Naive thymus-derived CD8-positive, alpha-beta T cell (primary cell): Measurements from ENCODE around the gene PTH1R. TPM values are rescaled to one million over a fixed set of nuclear protein-coding genes. Genes with fewer than 3 reads are reported as not detected.

Experiments used
- ATAC-seq, 2 donors: fragments of 150-1000 bp; cut with Tn5 transposase in 1 of 2; sonication (Bioruptor Pico), chemical (Tn5 transposase) in 1 of 2; 1 replicate in 1 of 2; 2 replicates in 1 of 2; pipeline ENCODE4 v1.10.0; 2021; ENCODE audit warnings: mild to moderate bottlenecking in 2 of 2, moderate library complexity in 2 of 2
- POLR2A ChIA-PET: fragments of 350-600 bp; sonication (Branson Sonifier 250); formaldehyde crosslinking; loops from one replicate; lab custom pipeline; 2021; ENCODE audit warnings: antibody characterized with exemption; lab: Charles Lee
- DNase-seq, 10 donors: peaks; one replicate each; pipeline versions ENCODE4 v3.0.0 to v3.0.0-alpha.2; 2020 to 2022
- H3K27ac Mint-ChIP-seq, 10 donors: one replicate each; pipeline ENCODE4 v1.8.0; 2020 to 2022; ENCODE audit warnings: mild to moderate bottlenecking in 10 of 10, mixed read lengths in 10 of 10, moderate library complexity in 4 of 10, inconsistent platforms in 1 of 10
- H3K27me3 Mint-ChIP-seq, 5 donors: one replicate each; pipeline ENCODE4 v1.8.0; 2021 to 2022; ENCODE audit warnings: mixed read lengths in 5 of 5
- H3K36me3 Mint-ChIP-seq, 3 donors: one replicate each; pipeline ENCODE4 v1.8.0; 2020 to 2022; ENCODE audit warnings: mixed read lengths in 3 of 3, mild to moderate bottlenecking in 2 of 3, inconsistent platforms in 1 of 3
- H3K4me1 Mint-ChIP-seq, 4 donors: one replicate each; pipeline ENCODE4 v1.8.0; 2021 to 2022; ENCODE audit warnings: mixed read lengths in 4 of 4
- H3K4me3 Mint-ChIP-seq, 10 donors: one replicate each; pipeline ENCODE4 v1.8.0; 2020 to 2022; ENCODE audit warnings: mild to moderate bottlenecking in 10 of 10, mixed read lengths in 10 of 10, moderate library complexity in 6 of 10, inconsistent platforms in 1 of 10
- H3K9me3 Mint-ChIP-seq, 9 donors: one replicate each; pipeline ENCODE4 v1.8.0; 2020 to 2022; ENCODE audit warnings: mixed read lengths in 9 of 9, mild to moderate bottlenecking in 3 of 9, inconsistent platforms in 1 of 9, moderate library complexity in 1 of 9
- polyA plus RNA-seq, 3 donors: library from polyadenylated mRNA; unstranded; fragments of 300-500 nt; fragmentation: Illumina TruSeq; gene quantifications; one replicate each; pipeline ENCODE4 v1.2.3, GENCODE V29; 2021
- total RNA-seq, 8 experiments: library from RNA in 2 of 8; stranded (reverse) in 2 of 8; gene quantifications; one replicate each; pipeline ENCODE4 v1.2.3 and lab custom pipeline; 2021 to 2026

PTH1R gene
- total and polyA plus RNA-seq, 5 experiments from 2014 or later, result not detected

GRCh38 chr3:46932455-46933225 lies 55.1 kb downstream of the PTH1R start:
- DNase-seq (peak in 1 of 10 donors; percentile 48), ATAC-seq (peak in 1 of 2 donors; percentile 26)
- Mint-ChIP-seq H3K4me1 (peaks cover 27 to 94% (median 67%) of the 10 kb centered on the region in 4 donors), H3K27me3 (no peaks in the 10 kb centered on the region), H3K4me3 (peak overlapping the region in 1 of 10 donors; percentile 19), H3K9me3 (peaks cover 0 to 9% (median 3%) of the 10 kb centered on the region in 9 donors), H3K36me3 (peaks cover 6 to 51% (median 16%) of the 10 kb centered on the region in 3 donors), H3K27ac (peak overlapping the region; percentile 43 to 87 (median 78))
- POLR2A ChIA-PET, result interaction anchor here (0.7 to 1.2 kb wide), 2 partner anchors 10 to 74 kb away, joined by 3 read pairs; no protein-coding TSS in a partner anchor

- Mint-ChIP-seq H3K27me3 (no peaks in the 10 kb centered on the region), H3K9me3 (peaks cover 0 to 9% (median 3%) of the 10 kb centered on the region in 9 donors), H3K36me3 (peaks cover 6 to 55% (median 15%) of the 10 kb centered on the region in 3 donors), H3K27ac (peak overlapping the region in 4 of 10 donors; percentile 44 to 73 (median 56)), H3K4me1 (peaks cover 30 to 94% (median 66%) of the 10 kb centered on the region in 4 donors), H3K4me3 (no peak overlapping the region)
- POLR2A ChIA-PET, result interaction anchor here (0.7 to 1.2 kb wide), 2 partner anchors 10 to 74 kb away, joined by 3 read pairs; no protein-coding TSS in a partner anchor
- DNase-seq, result no peak
- ATAC-seq, result no peak
These were observed 55.7 kb downstream of the PTH1R start for GRCh38 chr3:46933261-46933660.

- POLR2A ChIA-PET, result interaction anchor here (1.2 kb wide), 1 partner anchor 11 kb away, joined by 3 read pairs; no protein-coding TSS in a partner anchor
These were observed 56.6 kb downstream of the PTH1R start for GRCh38 chr3:46934072-46934471.

DNA sequence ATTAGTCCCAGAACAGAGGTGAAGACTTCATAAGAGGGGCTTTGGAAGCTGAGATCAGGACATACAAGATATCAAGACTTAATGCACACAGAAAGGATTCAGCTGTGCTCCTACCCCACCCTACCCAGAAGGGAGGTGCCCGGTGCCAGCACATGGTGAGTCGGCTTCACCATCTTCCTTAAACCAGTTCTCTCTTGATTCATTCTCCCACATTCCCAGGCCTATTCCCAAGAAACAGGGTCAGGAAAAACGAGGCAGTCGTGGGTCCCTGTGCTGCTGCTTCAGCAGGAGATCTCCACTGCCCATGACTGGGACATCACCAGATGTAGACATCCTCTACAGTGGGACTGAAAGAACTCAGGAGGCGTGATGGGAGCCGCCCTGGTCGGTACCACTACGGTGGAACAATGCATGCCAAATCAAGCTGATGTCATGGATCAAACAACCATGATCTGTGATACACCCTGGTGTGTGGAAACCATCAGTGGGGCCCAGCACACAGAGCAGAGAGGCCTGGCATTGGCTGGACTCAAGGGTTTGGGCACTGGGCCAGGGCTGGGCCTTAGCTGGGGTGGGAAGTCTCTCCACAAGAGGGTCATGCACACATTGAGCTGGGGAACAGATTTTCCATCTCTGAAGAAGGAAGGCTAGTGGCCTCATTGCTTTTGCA lies 57.1 kb downstream of the PTH1R start:
- Mint-ChIP-seq H3K27me3 (no peaks in the 10 kb centered on the region), H3K36me3 (peaks cover 0 to 55% (median 11%) of the 10 kb centered on the region in 3 donors), H3K4me3 (no peak overlapping the region), H3K4me1 (peaks cover 25 to 93% (median 63%) of the 10 kb centered on the region in 4 donors), H3K9me3 (no peaks in the 10 kb centered on the region), H3K27ac (peak overlapping the region in 3 of 10 donors; percentile 18 to 29 (median 19))
- DNase-seq (no peak), ATAC-seq (no peak)
- POLR2A ChIA-PET, result interaction anchor here (1.1 kb wide), 1 partner anchor 12 kb away, joined by 3 read pairs; no protein-coding TSS in a partner anchor

More at GRCh38 chr3:46934072-46934471, 56.6 kb downstream of the PTH1R start:
- DNase-seq, result no peak
- Mint-ChIP-seq H3K4me3 (no peak overlapping the region), H3K36me3 (peaks cover 0 to 55% (median 12%) of the 10 kb centered on the region in 3 donors), H3K27ac (peak overlapping the region in 1 of 10 donors; percentile 29), H3K4me1 (peaks cover 27 to 93% (median 62%) of the 10 kb centered on the region in 4 donors), H3K27me3 (no peaks in the 10 kb centered on the region), H3K9me3 (peaks cover 0 to 2% (median 0%) of the 10 kb centered on the region in 9 donors)
- ATAC-seq, result no peak

DNA sequence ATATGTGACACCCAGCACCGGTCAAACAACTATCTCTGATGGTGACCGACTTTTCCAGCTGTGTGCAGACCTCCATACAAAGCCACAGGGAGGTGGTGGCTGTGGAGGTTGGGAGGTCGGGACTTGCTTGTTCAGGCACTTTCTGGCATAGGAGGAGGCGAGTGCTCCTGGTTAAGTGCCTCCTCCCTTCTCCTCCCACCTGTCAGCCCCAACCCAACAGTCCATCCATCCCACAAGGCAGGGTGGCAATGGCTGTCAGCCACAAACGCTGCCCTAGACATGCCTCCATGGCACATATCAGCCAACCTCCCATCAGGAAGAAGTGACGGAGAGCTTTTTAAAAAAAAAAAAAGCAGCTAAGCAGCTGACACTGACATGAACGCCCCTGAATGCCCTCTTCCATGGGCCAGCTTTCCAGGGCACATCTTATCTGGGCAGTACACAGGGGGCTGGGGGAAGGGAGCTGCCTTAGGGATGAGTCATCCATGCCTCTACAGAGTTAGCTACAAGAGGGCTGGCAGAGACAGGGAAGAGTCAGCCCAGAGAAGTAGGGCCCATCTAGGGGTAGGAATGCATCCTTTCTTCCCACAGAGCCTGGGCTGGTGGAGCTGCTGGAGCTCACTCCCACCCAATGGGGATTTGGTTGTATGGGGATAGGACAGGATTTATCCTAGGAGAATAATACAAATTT lies 57.8 kb downstream of the PTH1R start:
- no peaks in the 10 kb centered on the region for H3K9me3 Mint-ChIP-seq

GRCh38 chr3:46935989-46936558 lies 58.6 kb downstream of the PTH1R start:
- DNase-seq (no peak), ATAC-seq (no peak)
- Mint-ChIP-seq H3K27ac (peak overlapping the region in 3 of 10 donors; percentile 22 to 79 (median 66)), H3K27me3 (no peaks in the 10 kb centered on the region), H3K36me3 (peaks cover 0 to 65% (median 17%) of the 10 kb centered on the region in 3 donors), H3K9me3 (no peaks in the 10 kb centered on the region), H3K4me3 (peak overlapping the region in 1 of 10 donors; percentile 2), H3K4me1 (peaks cover 28 to 91% (median 64%) of the 10 kb centered on the region in 4 donors)
- POLR2A ChIA-PET, result interaction anchor here (0.8 to 1.1 kb wide), 2 partner anchors 11 to 14 kb away, joined by 3 read pairs; no protein-coding TSS in a partner anchor

More for the DNA sequence above, 57.8 kb downstream of the PTH1R start:
- H3K36me3 Mint-ChIP-seq, result peaks cover 0 to 61% (median 13%) of the 10 kb centered on the region in 3 donors
- H3K27me3 Mint-ChIP-seq, result no peaks in the 10 kb centered on the region
- H3K27ac Mint-ChIP-seq, result peak overlapping the region in 5 of 10 donors; percentile 12 to 66 (median 29)
- no peak overlapping the region for H3K4me3 Mint-ChIP-seq
- ATAC-seq (no peak), DNase-seq (no peak)
- peaks cover 28 to 94% (median 66%) of the 10 kb centered on the region in 4 donors for H3K4me1 Mint-ChIP-seq
- POLR2A ChIA-PET, result interaction anchor here (0.8 to 1.1 kb wide), 2 partner anchors 12 to 13 kb away, joined by 3 read pairs; no protein-coding TSS in a partner anchor

DNA sequence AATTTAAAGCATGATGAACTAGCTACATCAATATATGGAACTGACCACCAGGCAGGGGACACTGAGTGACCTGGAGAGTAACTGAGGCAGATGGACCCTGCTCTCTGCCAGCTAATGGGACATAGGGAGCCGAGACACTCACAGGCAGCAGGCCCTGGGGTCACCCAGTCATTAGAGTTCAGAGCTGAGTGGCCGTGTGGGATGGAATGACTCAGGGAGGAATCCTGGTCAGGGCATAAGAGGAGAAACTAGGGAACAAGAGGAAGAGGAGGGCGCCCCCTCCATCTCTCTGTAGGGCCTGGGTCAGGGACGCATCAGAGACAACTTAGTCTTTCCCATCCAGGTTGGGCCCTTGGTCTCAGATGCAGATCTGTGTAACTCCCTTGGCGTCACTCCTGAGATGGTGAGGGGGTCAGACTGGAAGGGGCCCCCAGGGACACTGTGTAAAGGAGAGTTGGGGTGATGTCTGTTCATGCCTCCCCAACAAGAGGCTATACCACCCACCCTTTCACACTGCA lies 59.3 kb downstream of the PTH1R start:
- DNase-seq, result peak in 1 of 10 donors; percentile 19
- peak overlapping the region in 4 of 10 donors; percentile 66 to 82 (median 74) for H3K27ac Mint-ChIP-seq
- POLR2A ChIA-PET, result no interaction called here
- peaks cover 0 to 70% (median 17%) of the 10 kb centered on the region in 3 donors for H3K36me3 Mint-ChIP-seq
- H3K27me3 Mint-ChIP-seq, result no peaks in the 10 kb centered on the region
- no peaks in the 10 kb centered on the region for H3K9me3 Mint-ChIP-seq
- no peak for ATAC-seq
- peaks cover 25 to 84% (median 57%) of the 10 kb centered on the region in 4 donors for H3K4me1 Mint-ChIP-seq
- peak overlapping the region in 1 of 10 donors; percentile 14 for H3K4me3 Mint-ChIP-seq

DNA sequence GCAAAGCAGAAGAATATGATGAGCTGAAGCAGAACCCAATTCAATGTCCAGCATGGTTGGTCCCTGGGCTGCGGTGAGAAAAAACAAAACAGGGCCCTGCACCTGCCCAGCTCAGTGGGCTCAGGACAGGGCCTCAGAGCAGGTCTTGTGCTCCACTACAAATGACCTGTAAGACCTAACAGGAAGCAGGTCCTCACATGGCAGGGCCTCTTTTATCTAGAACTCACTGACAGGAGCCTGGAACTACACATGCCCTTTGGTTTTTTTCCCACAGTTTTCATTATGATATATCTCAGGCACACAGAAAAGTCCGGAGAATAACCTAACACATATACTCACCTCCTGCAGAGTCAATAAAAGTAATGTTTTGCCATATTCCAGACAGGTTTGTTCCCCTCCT lies 60.6 kb downstream of the PTH1R start:
- Mint-ChIP-seq H3K36me3 (peaks cover 0 to 72% (median 17%) of the 10 kb centered on the region in 3 donors), H3K4me1 (peaks cover 27 to 84% (median 59%) of the 10 kb centered on the region in 4 donors), H3K27me3 (no peaks in the 10 kb centered on the region), H3K27ac (peak overlapping the region in 6 of 10 donors; percentile 23 to 82 (median 72)), H3K4me3 (no peak overlapping the region), H3K9me3 (no peaks in the 10 kb centered on the region)
- POLR2A ChIA-PET, result no interaction called here
- DNase-seq (no peak), ATAC-seq (no peak)

DNA sequence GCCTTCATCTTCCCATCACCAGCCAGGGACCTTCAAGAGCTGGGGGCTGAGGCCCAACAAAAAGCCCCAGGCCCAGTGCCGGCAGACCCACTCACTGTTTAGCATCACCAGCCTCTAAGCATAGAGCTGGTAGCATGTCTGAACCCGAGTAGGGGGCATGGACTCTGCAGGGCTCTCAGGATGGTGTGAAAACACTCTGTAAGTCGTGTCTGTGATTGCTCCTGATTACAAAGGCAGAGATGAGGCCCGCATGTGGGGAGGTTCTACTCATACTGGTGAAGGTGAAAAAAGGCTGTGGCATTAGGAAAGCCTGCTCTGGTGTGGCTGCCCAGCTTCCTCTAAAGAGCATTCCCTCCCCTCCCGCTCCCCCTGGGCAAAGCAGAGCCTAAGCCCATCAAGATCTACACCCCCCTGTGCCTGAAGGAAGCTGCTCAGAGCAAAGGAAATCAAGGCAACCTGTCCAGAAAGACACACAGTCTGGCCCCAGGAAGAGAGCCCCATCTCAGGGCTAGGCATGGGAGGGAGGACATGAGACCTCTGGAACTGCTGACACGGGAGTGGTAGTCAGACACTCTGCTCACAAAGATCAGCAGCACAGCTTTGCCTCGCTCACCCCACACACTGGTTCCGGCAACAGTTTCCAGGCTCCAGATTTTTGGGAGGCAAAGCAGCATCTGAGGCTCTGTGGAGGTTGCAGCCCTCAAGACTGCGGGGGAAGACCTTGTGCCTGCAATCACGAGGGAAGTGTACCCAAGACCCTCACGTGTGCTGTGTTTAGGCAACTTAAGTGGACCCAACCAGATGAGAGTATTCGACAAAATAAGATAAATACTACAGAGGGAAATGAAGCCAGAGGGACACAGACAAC lies 62.3 kb downstream of the PTH1R start:
- Mint-ChIP-seq H3K27ac (peak overlapping the region in 7 of 10 donors; percentile 33 to 79 (median 76)), H3K27me3 (no peaks in the 10 kb centered on the region), H3K36me3 (peaks cover 0 to 67% (median 17%) of the 10 kb centered on the region in 3 donors), H3K4me1 (peaks cover 32 to 84% (median 66%) of the 10 kb centered on the region in 4 donors), H3K9me3 (no peaks in the 10 kb centered on the region), H3K4me3 (peak overlapping the region in 1 of 10 donors; percentile 28)
- POLR2A ChIA-PET, result interaction anchor here (0.6 kb wide), 1 partner anchor 1977 kb away, joined by 5 read pairs; no protein-coding TSS in a partner anchor
- ATAC-seq, result no peak
- no peak for DNase-seq

DNA sequence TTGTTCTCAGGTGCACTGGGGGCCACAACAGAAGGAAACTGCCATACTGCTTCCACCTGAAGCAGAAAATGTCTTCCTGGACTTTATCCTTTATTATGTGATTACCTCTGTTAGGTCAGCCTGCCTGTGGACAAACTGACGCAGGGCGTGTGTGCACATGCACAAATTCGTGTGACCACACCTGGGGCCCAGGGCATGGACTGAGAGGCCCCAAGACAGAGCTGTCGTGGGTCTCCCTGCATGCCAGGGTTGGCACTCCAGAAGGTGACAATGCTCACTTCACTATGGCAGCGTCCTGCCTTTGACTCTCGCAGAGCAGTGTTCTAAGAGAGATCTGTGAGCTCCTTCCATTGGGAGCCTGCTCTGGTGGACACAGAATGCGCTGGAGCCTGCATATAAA lies 64.6 kb downstream of the PTH1R start:
- DNase-seq (no peak), ATAC-seq (no peak)
- Mint-ChIP-seq H3K27ac (peak overlapping the region in 3 of 10 donors; percentile 72 to 89 (median 81)), H3K9me3 (no peaks in the 10 kb centered on the region), H3K36me3 (peaks cover 0 to 58% (median 18%) of the 10 kb centered on the region in 3 donors), H3K4me3 (no peak overlapping the region), H3K27me3 (no peaks in the 10 kb centered on the region), H3K4me1 (peaks cover 43 to 85% (median 78%) of the 10 kb centered on the region in 4 donors)
- POLR2A ChIA-PET, result interaction anchor here (0.7 to 0.9 kb wide), 2 partner anchors 38 to 92 kb away, joined by 3 to 5 read pairs; partner anchors contain the start of gene NBEAL2
